Measurements from ENCODE around the gene SPEN.

GRCh38 chr1:15928971-15929965 lies 81.8 kb downstream of the SPEN start:
- TF ChIP-seq MTA2 (IDR thresholded peaks at IDR 0.05; ENCODE audit: low read depth) (no peak), NRF1 (conservative IDR thresholded peaks at IDR 0.05; ENCODE audit: low read depth, low read length) (no peak), SP1 (IDR thresholded peaks at IDR 0.05; ENCODE audit: low read depth, low read length) (no peak), CTCF (IDR thresholded peaks at IDR 0.05 in 2 of 3, conservative IDR thresholded peaks at IDR 0.05 in 1 of 3; ENCODE audit: control insufficient read depth in 2 of 3, extremely low read depth in 1 of 3, insufficient read depth in 1 of 3, low read depth in 3 of 3, low read length in 3 of 3) (no peak), SIX5 (IDR thresholded peaks at IDR 0.05; ENCODE audit: low read depth, low read length, severe bottlenecking) (no peak), EZH2 (IDR thresholded peaks at IDR 0.05; ENCODE audit: borderline replicate concordance, control insufficient read depth, low read depth, low read length) (no peak)
